Right renal pelvis (tissue), 4 donors: ENCODE data around the gene DCUN1D2. TPM values are rescaled to one million over a fixed set of nuclear protein-coding genes. Genes with fewer than 3 reads are reported as not detected.

Source experiments
- DNase-seq, 4 donors: peaks; one replicate each; pipeline ENCODE4 v3.0.0-alpha.2; 2013; ENCODE audit warnings: low read depth in 4 of 4, low spot score in 3 of 4, missing footprints in 1 of 4
- polyA plus RNA-seq, 4 donors: library from polyadenylated mRNA; unstranded; fragments of 120-200 nt; gene quantifications; one replicate each; pipeline ENCODE4 v1.2.1, GENCODE V29; 2013; ENCODE audit not compliant: insufficient read length in 4 of 4

DCUN1D2 gene
- polyA plus RNA-seq, 4 donors = 18.5 to 23.4 (median 22.0) TPM

DNA sequence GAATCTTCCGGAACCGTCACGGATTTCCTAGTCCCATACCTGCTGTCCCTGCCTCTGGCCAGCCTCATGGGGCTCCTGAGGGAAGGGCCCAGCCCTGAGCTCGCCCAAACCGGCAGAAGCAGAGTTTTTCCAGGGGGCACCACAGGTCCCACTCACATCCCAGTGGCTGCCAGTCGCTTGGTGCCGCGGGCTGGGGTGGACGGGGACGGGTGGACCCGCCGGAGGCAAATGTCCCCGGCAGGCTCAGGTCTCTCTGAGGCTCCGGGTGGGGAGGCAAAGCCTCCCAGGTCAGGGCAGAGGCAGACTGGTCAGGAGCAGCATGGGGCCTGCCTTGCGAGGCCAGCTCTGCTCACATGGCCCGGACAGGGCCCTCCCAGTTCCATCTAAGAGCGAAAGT is 62.0 kb downstream of the DCUN1D2 start:
- DNase-seq = no peak

DNA sequence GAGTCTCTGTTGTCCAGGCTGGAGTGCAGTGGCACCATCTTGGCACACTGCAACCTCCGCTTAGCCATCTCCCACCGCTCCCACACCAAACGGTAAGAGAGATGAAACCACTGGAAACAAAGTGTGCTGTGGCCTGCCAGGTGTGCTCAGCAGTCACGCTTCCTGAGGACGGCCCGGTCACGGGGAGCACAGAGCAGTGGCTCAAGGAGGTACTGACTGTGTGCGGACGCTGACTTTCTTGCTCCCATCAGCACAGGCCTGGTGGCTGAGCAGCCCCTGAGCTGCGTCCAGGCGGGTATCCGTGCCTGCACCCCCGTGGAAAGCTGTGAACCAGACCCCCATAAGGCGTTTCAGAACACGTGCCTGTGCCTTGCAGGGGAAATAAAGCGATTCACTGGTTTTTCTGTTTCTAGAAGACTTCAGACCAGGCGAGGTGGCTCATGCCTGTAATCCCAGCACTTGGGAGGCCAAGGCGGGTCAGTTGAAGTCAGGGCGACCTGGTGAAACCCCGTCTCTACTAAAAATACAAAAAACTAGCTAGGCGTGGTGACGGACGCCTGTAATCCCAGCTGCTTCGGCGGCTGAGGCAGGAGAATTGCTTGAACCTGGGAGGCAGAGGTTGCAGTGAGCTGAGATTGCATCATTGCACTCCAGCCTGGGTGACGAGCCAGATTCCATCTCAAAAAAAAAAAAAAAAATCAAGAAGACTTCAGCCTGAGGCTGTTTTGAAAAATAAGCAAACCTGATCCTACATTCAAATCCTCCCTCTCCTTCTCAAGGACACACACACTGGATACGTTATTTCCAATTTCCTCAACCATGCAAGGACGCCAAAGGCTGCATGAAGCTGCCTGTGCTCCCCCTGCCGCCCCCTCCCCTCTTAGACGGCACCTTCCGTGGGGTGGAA is 62.7 kb downstream of the DCUN1D2 start:
- no peak for DNase-seq

DNA sequence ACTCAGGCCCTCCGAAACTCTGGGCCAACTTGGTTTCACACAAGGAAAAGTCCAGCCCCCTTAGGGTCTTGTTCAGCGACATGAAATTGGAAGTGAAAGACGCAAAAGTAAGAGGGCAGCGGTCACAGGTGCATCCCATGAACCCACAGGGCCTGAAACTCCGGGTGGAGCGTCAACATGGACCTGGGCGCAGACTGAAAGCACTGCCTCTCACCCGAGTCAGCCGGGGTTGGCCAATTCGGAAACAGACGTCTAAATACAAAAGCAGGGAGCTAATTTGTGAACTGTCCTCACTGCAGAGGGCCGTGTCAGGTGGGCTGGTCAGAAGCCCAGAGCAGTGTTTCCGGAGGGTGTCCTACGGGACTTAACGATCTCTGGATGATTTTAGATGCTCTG is 63.9 kb downstream of the DCUN1D2 start:
- DNase-seq = no peak

DNA sequence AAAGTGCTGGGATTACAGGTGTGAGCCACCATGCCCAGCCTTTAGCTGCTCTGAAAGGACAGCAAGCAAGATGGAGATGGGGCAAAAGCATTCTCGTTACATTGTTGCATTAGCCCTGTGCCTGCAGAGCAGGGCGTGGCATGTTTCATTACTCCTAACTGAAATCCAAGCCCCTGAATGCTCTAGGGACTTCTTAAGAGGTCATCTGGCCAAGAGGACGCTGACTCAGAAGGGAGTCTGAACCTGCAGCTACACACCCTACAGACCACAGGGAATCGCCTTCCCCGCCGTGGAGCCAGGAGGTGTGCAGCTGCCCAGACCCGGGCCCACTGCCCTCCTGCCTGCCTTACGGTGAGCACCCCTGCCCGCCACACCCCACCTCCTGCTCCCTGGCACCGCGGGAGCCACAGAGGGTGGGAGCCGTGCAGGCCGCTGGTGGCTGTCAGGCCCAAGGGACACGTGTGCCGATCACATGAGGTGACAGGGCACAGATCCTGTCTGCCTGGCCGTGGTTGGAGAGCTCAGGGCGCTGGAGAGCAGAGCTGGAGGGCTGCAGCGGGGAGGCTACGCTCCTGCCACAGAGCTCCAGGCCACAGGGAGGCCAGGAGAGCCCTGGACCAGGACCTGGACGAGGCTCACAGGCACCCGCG is 64.4 kb downstream of the DCUN1D2 start:
- no peak for DNase-seq

DNA sequence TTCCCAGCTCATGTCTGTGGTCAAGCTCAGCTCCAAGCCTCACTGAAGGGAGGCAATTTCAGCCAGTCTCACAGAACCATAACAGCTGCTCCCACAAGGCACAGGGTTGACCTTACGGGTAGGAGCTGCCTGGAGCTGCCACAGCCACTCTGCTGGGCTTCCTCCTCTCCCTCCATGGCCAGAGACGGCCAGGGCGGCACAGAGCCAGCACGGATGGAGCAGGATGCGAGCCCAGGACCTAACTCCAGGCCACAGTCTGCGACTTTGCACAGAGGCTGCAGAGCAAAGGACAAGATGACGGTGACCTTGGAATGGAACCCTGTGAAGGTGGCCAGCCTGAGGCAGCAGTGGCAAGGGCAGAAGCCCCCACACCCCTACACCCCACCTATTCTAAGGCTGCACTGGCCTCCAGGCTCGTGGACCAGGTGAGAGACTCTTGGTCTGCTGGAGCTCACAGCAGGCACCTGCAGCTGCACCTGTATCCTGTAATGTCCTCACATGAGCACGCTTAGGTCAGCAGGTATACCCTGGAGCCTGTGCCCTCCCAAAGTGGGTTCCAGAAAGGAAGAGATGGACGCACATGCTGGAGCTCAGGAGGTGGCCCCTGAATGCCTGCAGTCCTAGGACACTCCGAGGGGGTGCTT is 66.9 kb downstream of the DCUN1D2 start:
- no peak for DNase-seq

DNA sequence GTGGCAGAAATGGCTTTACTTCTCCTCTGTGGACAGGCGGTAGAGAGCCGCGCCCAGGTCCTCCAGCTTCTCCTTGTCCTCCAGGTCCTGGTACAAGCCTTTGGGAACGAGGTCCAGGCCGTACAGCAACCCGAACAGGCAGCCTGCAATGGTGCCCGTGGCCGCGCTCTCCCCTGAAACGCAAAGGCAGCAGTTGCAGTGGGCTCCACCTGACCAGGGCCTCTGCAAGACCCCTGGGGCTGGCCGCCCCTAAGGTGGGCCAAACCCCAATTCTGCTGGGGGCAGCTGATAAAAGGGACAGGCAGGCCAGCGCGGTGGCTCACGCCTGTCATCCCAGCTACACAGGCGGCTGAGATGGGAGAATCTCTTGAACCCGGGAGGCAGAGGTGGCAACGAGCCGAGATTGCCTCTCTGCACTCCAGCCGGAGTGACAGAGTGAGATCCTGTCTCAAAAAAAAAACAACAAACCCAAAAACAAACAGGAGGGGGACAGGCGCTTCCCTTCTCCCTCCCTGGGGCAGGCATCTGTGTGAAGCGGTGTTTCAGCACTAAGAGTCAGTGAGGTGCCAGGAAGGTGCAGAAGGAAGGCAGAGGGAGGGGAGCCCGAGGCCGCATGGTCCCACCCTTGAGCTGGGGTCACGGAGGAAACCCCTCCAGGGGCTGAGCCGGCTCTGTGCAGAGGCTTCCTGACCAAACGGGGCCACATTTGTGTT is 67.5 kb downstream of the DCUN1D2 start:
- DNase-seq = no peak

DNA sequence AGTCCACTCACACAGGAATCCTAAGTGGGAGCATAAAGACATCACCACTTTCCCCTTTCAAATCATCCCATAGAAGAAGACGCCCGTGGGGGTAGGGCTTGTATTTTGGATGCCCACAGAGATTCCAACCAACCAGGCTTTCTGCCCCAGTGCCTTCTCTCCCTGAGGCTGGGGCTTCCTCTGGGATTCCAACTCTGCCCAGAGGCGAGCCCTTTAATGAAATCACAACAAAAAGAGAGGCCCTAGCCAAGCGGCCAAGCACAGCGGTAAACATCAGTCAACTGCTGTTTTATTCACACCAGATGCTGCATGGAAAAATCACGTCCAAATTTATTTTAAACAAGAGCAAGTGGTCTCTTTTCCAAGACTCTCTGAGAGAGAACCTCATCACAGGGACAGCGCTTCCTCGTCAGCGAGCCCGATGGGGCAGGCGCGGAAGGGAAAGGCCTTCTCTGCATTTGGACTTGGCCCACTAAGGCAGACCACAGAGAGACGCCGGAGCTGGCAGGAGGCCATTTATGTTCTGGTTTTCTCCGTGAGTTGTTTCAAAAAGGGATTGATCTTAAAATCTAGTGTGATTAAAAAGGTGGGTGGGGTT is 68.7 kb downstream of the DCUN1D2 start:
- peak in 1 of 4 donors; percentile 14 for DNase-seq

DNA sequence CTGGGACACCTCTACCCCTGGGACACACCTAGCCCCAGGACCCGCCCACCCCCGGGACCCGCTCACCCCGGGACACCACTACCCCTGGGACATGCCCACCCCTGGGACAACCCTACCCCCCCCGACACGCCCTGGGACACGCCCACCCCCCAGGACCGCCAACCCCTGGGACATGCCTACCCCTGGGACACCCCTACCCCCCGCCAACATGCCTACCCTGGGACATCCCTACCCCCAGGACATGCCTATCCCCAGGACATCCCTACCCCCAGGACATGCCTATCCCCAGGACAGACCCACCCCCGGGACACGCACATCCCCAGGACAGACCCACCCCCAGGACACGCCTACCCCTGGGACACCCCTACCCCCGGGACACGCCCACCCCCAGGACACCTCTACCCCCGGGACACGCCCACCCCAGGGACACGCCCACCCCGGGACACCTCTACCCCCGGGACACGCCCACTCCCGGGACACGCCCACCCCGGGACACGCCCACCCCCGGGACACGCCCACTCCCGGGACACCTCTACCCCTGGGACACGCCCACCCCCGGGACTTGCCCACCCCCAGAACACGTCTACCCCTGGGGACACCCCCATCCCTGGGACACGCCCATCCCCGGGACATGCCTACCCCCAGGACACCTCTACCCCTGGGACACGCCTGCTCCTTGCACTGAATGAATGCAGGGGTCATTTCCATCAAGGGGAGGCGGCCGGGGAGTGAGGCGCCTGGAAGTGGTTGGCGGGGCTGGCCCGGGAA is 69.5 kb downstream of the DCUN1D2 start:
- no peak for DNase-seq

DNA sequence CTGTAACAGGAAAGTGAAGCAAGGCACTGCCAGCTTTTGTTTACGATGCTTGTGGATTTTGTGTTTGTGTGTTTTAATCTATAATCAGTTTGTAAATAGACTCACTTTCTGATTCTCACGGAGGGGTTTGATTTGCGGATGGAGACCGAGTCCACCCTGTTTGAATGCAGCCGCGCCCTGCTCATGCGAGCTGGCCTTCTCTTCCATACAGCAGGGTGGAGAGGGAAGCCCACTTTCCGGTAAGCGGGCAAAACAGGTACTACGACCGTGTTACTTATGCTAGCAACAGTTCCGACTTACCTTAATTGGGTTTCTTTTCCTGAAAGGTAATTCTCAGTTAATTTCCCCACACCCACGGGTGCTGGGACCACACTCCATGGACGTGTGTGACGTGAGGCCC is 70.3 kb downstream of the DCUN1D2 start:
- no peak for DNase-seq

DNA sequence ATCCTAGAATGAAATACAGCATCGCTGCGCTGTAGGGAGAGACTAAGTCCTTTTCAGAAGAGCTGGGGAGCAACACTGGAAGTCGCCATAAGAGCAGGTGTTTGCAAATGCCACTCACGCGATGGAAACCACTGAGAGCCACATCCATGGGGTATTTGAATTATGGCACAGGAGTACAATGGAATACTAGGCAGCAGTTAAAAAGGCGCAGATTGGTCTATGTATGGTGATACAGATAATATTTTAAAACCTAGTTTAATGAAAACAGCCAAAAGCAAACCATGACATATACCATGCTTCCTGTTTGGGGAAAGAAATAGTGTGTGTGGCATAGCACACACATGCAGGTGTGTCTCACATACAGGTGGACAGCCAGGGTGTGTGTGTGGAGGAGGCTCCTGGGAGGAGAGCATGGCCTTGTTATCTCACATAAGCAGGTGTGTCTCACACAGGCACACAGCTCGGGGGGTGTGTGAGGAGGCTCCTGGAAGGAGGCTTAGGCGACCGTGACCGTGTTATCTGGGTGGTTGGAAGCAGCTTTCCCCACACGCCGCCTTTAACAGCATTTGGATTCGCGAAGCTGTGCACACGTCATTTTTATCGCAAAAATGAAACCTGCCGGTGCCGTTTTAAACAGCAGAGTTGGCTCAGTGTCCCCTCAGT is 70.8 kb downstream of the DCUN1D2 start:
- no peak for DNase-seq

DNA sequence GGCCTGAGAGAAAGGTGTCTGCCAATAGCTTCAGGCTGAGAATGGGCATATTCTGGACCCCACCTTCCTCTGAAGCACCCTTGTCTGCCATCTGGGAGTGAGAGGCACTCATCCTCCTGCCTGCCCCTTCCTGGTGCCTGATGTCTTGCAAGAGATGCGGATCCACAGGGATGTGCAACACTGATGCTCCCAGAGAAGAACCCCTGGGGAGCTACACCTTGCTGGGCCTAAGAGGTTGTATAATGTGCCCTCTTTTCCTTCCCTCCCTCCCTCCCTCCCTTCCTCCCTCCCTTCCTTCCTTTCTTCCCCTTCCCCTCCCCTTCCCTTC is 71.8 kb downstream of the DCUN1D2 start:
- no peak for DNase-seq

DNA sequence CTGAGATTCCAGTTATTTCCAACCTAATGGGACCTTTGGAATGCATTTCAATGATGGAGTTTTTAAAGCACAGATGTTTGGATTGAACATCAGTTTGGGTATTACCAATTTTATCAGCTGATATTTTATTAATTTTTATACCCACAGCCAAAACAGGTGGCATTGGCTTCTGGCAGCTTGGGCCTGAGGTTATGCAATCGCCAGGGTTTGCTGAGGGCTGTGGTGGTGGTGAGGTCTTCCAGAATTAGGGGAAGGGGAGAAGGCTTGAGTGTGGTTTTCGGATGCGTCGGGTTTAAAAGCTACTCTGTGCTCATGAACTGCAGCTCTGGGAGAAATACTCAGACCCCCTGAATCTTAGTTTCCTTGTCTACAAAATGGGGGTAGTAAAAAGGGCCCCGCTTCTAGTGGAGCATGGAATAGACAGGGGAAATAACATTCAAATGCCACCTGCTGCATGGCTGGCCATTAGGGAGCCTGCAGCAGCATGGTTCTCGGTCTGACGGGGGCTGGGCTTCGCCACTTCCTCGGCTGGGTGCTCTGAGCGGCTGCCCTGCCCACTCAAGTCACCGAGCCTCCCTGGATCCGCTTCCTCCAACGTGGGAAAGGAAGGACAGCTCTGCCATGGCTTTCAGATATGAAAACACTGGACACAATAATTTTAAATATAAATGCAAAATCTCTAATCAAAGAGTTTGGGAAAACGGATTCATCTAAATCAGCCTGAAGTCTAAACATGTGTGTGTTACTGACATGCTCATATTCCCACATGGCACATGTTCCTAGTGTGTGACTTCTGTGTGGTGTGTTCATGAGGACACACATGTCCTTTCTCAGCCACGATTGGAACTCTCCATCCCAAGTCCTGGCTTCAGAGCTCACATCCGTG is 72.4 kb downstream of the DCUN1D2 start:
- no peak for DNase-seq

DNA sequence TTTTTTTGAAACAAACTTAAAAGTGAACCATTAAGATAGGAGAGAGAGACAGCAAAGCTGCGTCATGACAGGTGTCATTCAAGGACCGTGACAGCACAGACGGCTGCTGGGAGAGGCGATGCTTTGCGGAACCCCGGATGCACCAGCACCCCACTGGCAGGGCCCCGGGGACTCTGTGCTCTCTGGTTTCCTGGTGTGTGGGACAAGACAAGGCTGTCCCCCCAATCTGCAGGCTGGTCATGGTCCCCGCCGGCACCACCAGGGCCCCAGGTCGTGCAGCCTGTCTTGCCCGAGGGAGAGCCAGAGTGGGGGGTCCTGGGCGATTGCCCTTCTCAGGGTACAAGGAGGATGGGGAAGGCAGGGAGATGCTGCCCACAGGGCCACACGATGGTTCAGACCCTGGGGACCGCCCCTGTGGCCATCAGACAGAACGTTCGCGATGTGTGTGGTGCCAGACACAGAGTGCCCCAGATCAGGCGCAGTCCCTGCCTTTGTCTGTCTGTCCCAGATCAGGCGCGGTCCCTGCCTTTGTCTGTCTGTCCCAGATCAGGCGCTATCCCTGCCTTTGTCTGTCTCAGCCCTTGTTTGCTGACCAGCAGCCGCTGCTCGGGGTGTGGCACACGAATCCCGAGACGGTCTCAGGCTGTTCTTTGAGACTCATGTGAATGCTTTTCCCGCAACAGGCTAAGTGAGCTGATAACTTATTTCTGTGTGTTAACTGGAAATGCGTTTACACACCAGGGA is 73.3 kb downstream of the DCUN1D2 start:
- no peak for DNase-seq

DNA sequence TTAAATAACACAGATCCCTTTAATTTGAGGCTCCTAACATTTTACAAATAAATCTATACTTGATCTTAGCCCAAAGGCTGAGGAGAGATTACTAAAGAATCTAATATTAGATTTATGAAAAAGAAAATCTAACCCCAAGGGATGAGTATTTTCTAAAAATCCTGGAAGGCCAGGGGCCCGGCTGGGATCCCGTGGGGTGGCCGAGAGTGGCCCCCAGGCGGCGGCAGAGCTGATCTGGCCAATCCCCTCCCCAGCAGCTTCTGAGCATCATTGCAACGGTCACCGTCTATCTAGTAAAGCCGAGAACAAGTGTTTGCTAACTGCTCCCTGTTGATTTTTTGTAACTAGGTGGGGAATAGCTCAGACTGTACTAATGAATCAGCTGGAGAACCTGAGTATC is 74.7 kb downstream of the DCUN1D2 start:
- DNase-seq = no peak

DNA sequence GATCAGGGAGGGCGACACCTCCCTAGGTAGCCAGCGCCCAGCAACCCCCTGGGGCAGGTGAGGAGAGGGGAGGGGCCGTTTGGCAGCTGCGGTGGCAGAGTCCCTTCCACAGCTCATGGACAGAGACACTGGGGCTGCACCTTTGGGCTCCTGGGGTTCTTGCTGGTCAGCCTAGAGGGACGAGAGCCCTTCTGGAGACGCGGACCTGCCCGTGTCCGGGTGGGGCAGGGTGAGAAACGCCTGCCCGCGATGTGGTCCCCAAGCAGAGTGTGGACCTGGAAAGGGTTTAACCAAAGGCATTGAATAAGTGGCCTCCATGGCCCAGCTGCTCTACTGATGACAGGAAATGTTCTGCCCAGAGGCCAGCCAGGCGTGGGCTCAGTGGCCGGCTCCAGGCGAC is 75.5 kb downstream of the DCUN1D2 start:
- no peak for DNase-seq

DNA sequence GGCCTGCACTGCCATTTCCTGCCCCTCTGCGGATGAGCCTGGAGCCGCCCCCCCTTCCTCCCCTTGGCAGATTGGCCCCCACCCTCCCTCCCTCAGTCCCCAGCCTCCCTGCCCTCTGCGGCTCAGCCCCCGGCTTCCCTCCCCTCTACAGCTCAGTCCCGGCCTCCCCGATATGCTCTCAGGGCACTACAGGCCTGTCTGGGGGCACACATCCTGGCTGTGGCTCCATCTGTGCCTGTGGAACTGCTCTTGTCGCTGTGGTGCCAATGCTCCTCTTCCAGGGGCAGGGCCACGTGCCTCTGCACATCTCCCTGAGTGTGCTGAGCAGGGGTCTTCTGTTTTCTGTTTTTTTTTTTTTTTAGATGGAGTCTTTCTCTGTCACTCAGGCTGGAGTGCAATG is 76.2 kb downstream of the DCUN1D2 start:
- no peak for DNase-seq

DNA sequence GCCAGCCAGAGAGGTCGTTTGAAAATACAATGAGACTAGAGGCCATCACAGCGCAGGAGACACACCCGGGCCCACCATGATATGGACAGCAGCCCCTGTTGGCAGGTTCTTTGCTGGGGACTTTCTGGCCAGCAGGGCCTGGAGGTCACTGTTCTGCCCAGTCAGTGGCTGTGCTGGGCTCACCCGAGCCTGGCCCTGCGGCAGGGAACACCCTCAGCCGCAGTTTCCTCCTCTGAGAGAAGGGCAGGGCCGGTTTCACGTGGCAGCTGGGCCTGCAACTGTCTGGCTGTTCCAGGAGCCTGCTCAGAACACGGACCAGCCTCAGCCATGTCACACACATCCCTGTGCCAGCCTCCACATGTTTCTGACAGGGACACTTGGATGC is 76.6 kb downstream of the DCUN1D2 start:
- DNase-seq = no peak
